PC-9 (cell line): Measurements from ENCODE around the gene ITGA6.

Experiments used
- CTCF ChIP-seq: fragments of 200-600 bp; sonication (generic); conservative IDR thresholded peaks from 2 replicates; pipeline ENCODE4 v1.6.1; 2017; ENCODE audit warnings: mixed run types, antibody characterized with exemption, mild to moderate bottlenecking, moderate library complexity
- EZH2 ChIP-seq: fragments of 200-600 bp; sonication (generic); IDR thresholded peaks from 2 replicates; pipeline ENCODE4 v1.8.0; 2017; ENCODE audit warnings: antibody characterized with exemption, low read depth

- no peak; the same call in 1 of the 2 replicates for TF ChIP-seq CTCF
- TF ChIP-seq EZH2, result no peak
These were observed 28.9 kb upstream of the ITGA6 start for GRCh38 chr2:172398440-172398839.
